HG03571 (cell line): ENCODE measurements around the gene FBXL2.

ENCODE experiments used
- ATAC-seq: cut with Tn5 transposase; IDR thresholded peaks from one replicate; pipeline ENCODE4 v1.9.1; 2021; ENCODE audit not compliant: unreplicated experiment

The FBXL2 gene, protein sequence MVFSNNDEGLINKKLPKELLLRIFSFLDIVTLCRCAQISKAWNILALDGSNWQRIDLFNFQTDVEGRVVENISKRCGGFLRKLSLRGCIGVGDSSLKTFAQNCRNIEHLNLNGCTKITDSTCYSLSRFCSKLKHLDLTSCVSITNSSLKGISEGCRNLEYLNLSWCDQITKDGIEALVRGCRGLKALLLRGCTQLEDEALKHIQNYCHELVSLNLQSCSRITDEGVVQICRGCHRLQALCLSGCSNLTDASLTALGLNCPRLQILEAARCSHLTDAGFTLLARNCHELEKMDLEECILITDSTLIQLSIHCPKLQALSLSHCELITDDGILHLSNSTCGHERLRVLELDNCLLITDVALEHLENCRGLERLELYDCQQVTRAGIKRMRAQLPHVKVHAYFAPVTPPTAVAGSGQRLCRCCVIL

DNA sequence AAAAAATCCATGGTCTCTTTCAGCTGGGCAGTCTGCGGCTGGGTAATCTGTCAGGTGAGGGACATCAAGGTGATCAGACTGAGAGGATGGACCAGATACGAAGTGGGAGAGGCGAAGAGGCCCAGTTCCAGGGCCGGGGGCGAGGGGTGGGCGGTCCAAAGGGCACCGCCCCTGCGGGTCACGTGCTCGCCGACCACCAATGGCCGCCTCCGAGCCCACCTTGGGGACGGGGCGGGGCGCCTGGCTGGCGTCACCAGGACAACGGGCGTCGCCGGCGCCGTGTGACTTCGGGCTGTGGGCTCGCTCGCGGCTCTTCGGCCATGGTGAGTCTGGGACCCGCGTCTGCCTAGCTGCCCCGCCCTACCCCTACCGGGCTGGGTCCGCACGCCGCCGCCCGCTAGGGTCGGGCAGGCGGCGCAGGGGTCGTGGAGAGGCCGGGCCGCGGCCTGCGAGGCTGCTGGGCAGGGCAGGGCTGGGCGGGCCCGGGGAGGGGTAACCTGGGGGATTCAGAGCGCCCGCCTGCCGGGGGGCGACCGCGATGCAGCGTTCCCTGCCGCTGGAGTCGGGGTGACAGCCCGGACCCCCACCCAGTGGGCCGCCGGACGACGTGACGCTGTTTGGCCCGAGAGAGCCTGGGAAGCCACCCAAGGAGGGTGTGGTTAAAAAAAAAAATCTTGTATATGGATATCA is at the start of gene FBXL2:
FBXL2 (plus strand) TSS at position 250 of the 690 bp plus-strand sequence; CDS start at position 321, 71 bp downstream.
- no peak for ATAC-seq

DNA sequence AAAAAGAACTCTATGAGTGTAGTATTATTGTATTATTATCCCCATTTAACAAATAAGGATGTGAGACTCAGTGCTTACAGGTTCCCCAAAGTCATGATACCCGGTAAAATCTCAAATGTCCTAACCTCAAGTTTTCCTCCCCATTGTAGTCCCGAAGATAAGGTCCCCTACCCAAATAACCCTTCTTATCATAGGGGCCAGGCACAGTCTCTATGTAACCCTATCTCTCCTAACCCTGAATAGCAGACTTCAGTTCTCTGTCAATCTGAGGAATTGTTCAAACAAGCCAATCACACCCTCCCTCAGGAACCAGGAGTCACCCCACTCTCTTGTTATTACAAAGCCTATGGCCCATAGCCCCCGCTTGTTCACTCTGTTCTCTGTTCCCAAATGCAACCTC is 48.2 kb upstream of the FBXL2 start:
- ATAC-seq = no peak

DNA sequence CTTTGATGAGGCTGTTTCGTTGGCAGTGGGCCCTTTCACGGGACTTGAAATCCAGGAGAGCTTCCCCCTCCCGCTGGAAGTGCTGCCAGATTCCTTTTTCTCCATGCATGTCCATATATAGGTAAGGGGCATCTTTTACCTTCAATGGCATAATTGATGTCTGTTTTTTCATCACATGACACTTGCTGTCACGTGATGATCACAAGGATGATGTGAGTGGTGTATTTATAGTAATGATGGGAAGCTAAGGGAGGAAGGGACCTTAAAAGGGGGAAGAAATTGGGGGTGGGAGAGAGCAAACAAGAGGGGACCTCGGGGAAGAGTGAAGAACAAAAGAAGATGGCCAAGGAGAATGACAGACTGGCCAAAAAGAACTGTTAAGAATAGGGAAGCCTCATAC is 47.3 kb upstream of the FBXL2 start:
- ATAC-seq = no peak

DNA sequence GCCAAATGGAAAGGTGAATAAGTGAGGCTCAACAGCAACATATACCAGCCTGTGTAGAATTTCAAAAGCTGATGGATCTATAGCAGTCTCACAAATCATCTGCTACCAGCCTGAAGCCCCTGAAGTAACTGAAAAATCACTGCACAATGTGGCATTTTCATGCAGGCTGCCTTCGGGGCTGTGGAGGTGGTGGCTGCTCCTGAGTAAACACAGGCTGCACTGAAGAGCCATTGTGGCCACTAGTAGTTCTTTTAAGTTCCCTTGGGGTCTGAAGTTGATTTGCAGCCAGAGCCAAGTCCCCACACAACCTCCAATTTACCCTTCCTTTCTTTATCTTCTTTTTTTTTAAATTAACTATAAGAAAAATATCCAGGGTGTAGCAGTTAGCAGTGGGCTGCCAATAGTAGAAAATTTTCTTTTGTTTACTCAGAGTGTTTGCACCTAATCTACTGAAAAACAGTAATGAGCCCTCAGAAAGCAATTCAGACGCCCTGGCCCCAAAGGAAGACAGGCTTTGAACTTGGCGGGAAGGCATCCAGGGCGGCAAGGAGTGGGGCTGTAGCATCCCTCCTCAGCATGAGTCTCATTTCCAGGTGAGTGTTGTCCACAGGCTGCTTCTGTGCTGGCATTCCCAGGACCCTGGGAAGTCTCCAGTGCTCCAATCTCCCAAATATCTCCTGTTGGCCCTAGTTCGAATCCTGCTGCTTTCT is 45.3 kb upstream of the FBXL2 start:
- no peak for ATAC-seq

DNA sequence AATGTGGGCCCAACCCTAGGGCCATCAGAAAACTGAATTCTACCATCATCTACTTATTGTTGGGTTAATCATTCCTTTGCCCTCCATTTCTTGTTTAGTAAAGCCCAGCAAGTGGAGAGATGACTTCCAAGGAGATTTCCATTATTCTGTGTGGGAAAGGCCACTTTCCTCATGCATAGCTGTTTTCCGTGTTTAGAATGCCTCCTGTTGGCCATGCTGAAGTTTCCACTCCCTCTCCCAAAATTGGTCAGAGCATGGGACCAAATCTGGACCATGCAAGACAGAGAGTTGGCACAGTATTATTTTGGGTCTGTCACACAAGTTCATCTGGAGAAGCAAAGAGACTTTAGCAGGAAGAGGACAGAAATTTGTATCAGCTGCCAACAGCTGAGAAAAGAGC is 43.4 kb upstream of the FBXL2 start:
- ATAC-seq = no peak

DNA sequence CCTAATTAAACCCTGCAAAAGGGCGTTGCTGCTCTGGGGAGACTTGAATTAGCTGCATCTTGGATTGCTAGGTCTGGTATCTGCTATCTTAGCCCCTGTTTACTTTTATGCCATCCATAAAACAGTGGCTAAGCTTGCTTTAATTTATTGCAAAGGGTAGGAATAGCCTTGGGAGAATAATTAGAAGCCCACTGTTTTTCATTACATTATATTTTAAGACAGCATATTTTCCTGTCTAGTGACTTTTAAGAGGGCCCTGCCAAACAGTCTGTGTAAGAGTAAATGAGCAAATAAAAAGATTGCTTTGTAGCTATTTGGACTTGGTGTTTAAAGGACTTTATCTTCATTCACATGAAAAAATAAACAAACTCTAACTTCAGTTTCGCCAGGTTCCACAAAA is 41.2 kb upstream of the FBXL2 start:
- ATAC-seq = no peak

DNA sequence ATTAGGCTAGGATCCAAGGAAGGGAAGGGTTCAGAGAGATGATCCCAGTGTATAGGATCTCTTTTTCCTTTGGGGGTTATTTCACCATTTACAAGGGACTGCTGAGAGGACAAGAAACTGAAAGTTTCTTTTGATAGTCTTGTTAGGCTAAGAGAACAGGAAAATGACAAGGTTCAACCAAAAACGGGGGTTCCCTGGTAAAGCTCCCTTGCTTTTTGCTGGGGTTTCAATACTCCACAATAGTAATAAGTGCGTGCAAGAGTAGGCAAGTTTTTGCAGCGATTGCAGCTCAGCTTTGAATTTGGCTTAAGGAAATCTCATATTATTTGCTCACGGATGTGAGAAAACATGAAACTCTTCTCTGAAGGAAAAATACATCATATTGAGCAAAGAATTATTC is 39.8 kb upstream of the FBXL2 start:
- ATAC-seq = no peak

DNA sequence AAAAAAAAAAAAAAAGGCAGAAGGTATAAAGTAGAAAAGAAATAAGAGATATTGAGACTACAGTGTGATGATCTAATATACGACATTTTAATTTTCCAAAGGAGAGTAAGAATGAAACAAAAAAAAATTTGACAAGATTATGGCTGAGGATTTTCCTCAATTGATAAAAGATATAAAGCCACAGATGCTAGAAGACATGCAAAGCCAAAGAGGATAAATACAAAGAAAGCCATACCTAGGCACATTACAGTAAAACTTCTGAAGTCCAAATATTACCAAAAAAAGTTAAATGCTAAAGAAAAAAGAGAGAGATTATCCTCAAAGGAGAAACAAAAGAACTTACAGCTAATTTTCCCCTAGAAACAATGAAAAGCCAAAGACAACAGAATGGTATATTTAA is 38.3 kb upstream of the FBXL2 start:
- no peak for ATAC-seq

DNA sequence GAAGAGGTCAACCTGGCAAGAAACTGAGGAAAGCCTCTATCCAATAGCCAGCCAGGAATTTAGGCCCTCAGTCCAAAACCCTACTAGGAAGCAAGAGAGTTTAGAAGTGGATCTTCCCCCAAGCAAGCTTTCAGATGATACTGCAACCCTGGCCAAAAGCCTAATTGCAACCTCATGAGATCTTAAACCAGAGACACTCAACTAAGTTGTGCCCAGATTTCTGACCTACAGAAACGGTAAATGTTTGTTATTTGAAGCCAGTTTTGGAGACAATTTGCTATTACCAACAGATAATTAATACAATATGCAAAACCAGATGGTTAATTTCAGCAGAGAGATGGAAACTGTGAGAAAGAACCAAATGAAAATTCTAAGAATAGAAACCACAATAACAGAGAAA is 37.0 kb upstream of the FBXL2 start:
- ATAC-seq = no peak

DNA sequence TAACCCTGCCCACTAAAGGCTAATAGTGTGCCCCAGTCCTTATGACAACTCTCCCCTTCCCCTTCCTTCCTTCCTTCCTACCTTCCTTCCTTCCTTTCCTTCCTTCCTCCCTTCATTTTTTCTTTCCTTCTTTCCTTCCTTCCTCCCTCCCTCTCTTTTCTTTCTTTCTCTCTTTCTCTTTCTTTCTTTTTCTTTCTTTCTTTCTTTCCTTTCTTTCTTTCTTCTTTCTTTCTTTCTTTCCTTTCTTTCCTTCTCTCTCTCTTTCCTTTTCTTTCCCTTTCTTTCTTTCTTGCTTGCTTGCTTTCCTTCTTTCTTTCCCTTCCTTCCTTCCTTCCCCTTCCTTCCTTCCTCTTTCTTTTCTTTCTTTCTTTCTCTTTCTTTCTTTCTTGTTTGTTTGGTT is 30.5 kb upstream of the FBXL2 start:
- ATAC-seq = no peak

DNA sequence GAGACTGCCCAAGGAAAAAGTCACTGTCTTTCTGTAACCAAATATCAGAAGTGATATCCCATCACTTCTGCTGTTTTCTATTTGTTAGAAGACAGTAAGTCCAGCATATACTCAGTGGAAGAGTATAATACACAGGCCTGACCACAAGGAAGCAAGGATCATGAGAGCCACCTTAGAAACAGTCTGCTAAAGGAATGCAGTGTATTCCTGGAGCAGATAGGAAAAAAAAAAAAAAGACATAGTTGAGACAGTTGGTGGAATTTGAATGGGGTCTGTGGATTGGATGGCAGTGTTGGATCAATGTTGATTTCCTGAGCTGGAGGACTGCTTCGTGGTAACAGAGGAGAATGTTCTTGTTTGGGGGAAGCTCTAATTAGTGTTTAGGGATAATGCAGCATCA is 26.5 kb upstream of the FBXL2 start:
- ATAC-seq = no peak

DNA sequence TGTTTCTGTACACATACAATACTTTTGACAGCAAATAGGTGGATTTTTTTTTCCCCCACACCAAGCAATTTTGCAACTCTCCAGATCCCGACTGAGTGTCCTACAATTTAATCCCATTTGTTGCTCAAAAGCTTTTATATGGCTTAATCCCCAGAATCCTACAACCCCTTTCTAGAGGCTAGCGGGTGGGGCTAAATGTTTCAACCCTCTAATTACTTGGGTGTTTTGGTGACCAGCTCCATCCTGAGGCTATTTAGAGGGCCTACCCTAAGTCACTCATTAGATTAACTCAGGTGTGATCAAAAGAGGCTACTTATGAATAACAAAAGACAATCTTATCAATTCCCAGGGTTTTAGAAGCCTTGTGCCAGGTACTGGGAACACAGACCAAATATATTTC is 21.0 kb upstream of the FBXL2 start:
- ATAC-seq = no peak

DNA sequence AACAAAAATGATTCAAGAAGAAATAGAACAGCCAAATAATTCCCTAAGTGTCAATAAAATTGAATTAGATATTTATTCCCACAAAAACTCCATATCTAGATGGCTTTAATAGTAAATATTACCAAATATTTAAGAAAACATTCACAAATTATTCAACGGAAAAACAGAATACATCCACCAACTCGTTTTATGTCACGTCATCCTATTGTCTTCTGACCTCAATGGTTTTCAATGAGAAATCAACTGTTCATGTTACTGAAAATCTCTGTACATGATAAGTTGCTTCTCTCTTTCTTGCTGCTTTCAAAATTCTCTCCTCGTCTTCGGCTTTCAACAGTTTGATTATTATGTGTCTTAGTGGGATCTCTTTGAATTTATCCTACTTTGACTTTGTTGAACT is 17.1 kb upstream of the FBXL2 start:
- no peak for ATAC-seq

DNA sequence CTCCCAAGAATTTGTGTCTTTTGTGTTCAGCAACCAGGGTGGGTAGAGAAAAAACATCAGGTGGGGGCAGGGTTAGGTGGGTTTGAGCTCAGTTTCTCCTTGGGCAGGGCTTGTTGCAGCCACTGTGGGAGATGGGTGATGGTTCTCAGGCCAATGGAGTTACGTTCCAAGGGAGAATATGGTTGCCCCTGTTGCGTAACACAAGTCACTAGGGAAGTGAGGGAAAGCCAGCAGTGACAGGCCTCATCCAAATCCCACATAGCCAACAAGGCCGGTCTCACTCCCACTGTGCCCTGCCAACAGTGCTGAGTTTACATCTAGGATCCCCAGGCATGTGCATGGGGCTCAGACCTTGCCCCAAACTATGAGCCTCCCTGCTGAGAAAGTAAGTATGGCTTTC is 7.9 kb upstream of the FBXL2 start:
- no peak for ATAC-seq

DNA sequence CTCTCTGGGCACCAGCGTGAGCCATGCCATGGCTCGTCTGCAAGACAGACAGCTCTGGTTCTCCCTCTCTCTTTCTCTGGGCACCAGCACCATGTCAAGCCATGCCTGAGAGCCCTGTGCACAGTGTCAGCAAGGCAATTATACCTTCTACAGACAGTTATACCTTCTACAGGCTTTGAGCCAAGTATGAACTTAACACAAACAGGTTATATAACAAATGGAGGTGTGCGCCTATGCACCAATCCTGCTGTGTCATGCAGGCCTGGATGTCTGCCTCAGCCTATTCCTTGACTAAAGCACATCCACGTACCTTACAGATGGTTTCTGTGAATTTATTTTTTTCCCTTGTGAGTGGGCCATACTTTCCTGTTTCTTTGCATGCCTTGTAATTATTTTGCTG is 5.9 kb upstream of the FBXL2 start:
- no peak for ATAC-seq

DNA sequence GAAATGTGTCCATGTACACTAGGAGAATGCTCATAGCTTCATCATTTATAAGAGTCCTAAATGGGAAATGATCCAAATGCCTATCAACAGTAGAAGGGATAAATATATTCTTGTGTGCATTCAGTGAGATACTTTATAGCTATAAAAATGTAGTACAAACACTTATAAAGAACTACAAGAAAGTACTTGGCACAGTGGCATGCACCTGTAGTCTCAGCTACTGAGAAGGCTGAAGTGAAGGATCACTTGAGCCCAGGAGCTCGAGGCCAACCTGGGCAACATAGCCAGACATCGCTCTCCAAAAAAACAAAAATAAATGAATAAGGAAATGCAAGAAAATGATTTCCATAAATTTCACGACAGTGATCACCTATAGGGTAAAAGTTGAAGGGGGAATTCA is 3.6 kb upstream of the FBXL2 start:
- ATAC-seq = no peak

DNA sequence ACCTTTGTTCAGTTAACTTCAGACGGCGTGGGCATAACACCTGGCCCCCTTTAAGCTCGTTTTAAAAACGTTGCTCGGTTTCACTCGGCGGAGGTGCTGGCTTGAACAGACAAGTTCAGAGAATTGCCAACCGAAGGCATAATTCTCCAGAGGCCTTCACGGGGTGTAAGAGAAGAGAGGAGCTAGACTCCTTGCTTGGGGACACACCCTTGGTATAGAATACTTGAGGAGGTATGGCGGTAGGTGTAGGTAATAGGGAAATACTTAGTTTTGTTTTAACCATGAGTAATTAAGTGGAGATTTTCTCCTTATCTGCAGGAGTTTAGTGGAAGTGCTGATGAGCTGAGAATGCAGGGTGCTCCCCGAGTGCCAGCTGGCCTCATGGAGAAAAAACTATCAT is 921 bp downstream of the FBXL2 start:
- ATAC-seq = no peak

DNA sequence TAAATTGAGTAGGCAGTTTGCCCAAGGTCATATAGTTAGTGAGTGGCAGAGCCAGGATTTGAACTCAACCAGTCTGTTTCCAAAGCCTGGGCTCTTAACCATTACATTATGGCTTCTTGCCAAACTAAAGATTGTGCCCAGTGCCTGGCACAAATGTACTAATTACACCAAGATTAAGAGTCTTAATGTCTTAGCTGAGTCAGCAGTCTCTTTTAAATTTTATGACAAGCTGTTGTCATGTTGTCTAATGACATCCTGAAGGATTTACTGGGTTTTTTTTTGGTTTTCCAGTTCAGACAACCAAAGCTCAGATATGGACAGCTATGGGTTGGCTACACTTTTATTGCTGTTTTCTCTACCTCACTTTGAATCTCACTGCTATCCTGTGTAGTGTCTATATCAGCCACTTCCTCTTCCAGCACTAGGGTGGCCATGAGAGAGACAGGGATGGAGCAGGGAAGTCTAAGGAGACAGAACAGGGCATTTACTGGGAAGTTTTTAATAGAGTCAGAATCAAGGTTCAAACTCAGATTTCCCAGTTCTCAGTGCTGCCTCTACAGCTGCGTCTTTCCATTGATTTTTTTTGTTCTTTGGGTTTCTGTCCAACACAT is 10.5 kb downstream of the FBXL2 start:
- no peak for ATAC-seq

DNA sequence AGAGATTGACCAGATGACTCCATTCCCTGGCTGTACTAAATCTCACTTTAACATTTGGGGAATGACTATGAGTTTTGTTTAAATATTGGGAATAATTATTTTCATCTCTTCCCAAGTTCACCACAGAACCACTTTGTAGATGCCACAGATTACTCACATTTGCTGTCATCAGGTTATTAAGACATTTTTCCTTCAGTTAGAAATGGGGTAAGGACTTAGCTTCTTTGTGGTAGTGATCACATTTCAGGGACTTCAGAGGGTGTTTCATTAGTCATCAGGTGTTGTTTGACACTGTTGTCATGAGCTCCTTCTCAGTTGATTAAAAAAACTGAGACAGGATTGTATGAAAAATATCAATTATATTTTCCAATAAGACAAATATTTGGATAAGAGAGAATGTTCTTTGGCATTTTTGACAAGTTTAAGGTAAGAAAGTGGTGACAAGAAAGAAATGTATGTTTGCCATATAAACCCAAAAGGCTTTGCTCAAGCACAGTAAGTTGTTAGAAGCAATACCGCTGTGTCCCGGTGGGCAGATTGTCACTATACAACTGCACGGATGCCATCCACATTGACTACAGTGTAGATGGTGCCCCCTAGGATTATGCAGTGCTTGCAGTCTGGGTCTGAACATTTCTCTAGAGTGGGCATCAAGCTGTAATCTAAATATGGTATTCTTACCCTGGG is 22.3 kb downstream of the FBXL2 start:
- no peak for ATAC-seq

DNA sequence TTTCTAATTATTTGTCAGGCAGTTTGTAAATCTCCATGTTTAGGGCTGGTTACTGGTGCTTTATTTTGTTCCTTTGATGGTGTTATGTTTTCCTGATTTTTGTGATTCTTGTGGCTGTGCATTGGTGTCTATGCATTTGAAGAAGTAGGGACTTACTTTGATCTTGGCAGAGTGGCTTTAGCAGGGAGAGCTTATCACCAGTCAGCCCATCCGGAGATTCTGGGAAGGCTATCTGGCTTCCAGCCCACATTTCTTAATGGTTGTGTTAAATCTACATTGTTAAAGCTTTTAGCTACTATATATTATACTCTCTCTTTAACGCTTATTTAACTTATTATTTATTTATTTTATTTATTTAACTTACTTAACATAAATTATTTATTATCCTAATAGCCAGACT is 35.1 kb downstream of the FBXL2 start:
- ATAC-seq = no peak

DNA sequence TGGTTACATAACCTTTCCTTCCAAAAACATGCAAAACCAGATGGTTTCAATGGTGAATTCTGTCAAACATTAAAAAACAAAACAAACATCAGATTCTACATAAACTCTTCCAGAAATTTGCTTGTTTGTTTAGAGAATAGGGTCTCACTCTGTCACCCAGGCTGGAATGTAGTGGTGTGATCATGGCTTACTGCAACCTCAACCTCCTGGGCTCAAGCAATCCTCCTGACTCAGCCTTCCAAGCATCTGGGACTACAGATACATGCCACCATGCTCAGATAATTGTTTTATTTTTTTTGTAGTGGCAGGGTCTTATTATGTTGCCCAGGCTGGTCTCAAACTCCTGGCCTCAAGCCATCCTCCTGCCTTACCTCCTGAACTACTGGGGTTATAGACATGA is 36.1 kb downstream of the FBXL2 start:
- no peak for ATAC-seq
